NB4 (cell line): ENCODE data around the gene UBE2D2.

ENCODE experiments used
- DNase-seq: peaks from one replicate; pipeline ENCODE4 v3.0.0; 2010; ENCODE audit warnings: low read depth
- H3K4me3 ChIP-seq: one replicate; pipeline ENCODE4 v1.5.1; 2011; ENCODE audit warnings: mild to moderate bottlenecking, low read depth, low read length, moderate library complexity
- CTCF ChIP-seq: IDR thresholded peaks from one replicate; pipeline ENCODE4 v1.5.1; 2012; ENCODE audit warnings: low read depth, low read length
- MAX ChIP-seq: IDR thresholded peaks from 2 replicates; pipeline ENCODE4 v1.6.1; 2011; ENCODE audit warnings: low read depth, low read length
- MYC ChIP-seq: IDR thresholded peaks from 2 replicates; pipeline ENCODE4 v1.6.1; 2011; ENCODE audit warnings: low read depth, low read length
- POLR2A ChIP-seq: IDR thresholded peaks from 2 replicates; pipeline ENCODE4 v1.6.1; 2011; ENCODE audit warnings: mild to moderate bottlenecking; ENCODE audit not compliant: insufficient read length; ENCODE audit errors: extremely low read depth

Gene UBE2D2

GRCh38 chr5:139651043-139651834 is 90.1 kb downstream of the UBE2D2 start:
- no peak for TF ChIP-seq MAX
- TF ChIP-seq POLR2A = no peak
- TF ChIP-seq MYC = no peak
- TF ChIP-seq CTCF = no peak
- no peak for DNase-seq
- peak overlapping the region; percentile 79 for H3K4me3 ChIP-seq

GRCh38 chr5:139651853-139652787 is 91.0 kb downstream of the UBE2D2 start:
- peak; percentile 43 for DNase-seq
- TF ChIP-seq CTCF (no peak), MYC (no peak), MAX (no peak), POLR2A (no peak)
- H3K4me3 ChIP-seq = peak overlapping the region; percentile 43

GRCh38 chr5:139652788-139653241 is 91.7 kb downstream of the UBE2D2 start:
- H3K4me3 ChIP-seq = peak overlapping the region; percentile 43
- no peak for TF ChIP-seq POLR2A
- no peak for TF ChIP-seq MYC
- TF ChIP-seq MAX = no peak
- TF ChIP-seq CTCF = no peak
- DNase-seq = no peak

- TF ChIP-seq CTCF (no peak), MYC (no peak), POLR2A (no peak), MAX (no peak)
- no peak overlapping the region for H3K4me3 ChIP-seq
- DNase-seq = no peak
Measured at GRCh38 chr5:139653616-139654015, 92.5 kb downstream of the UBE2D2 start.

- no peak overlapping the region for H3K4me3 ChIP-seq
- no peak for DNase-seq
- TF ChIP-seq MAX (no peak), POLR2A (no peak), CTCF (no peak), MYC (no peak)
Measured at GRCh38 chr5:139654464-139654863, 93.3 kb downstream of the UBE2D2 start.
